HepG2 (cell line): Measurements from ENCODE around the gene RNF6. TPM values are rescaled to one million over a fixed set of nuclear protein-coding genes. Genes with fewer than 3 reads are reported as not detected.

ENCODE experiments used
- ATAC-seq: fragments of 200-7000 bp; cut with Tn5 transposase; 3 replicates; pipeline ENCODE4 v1.9.1; 2020; ENCODE audit warnings: mild to moderate bottlenecking, moderate library complexity
- BruUV-seq: library from RNA; stranded (reverse); fragments of 400-500 nt; replicated peaks from 2 replicates; lab custom pipeline; 2021; lab: Mats Ljungman, UMichigan
- CTCF ChIA-PET: fragments of 300-600 bp; formaldehyde crosslinking; extraction: SDS; loops from one replicate; lab custom pipeline; 2021; ENCODE audit warnings: low total read pairs, inconsistent platforms, low intra/inter-chr PET ratio; lab: Yijun Ruan, JAX
- POLR2A ChIA-PET: fragments of 350-600 bp; sonication (Branson Sonifier 250); formaldehyde crosslinking; loops from one replicate; lab custom pipeline; 2020; ENCODE audit warnings: antibody characterized with exemption, inconsistent platforms; lab: Yijun Ruan, JAX
- DNase-seq: peaks from one replicate; pipeline ENCODE4 v3.0.0-alpha.2; 2015; ENCODE audit warnings: low spot score
- FAIRE-seq: peaks from 3 replicates; lab custom pipeline; 2011; peaks lifted over from hg19 to GRCh38; lab: Jason Lieb, UNC
- H2AFZ ChIP-seq: one replicate; pipeline ENCODE4 v1.6.1; 2011; ENCODE audit warnings: low read length, inconsistent platforms
- H3K27ac ChIP-seq: fragments of 300-600 bp; 3 replicates; pipeline ENCODE4 v1.8.0; 2011; ENCODE audit warnings: mixed run types, mild to moderate bottlenecking, mixed read lengths, low read length, inconsistent platforms; ENCODE audit not compliant: insufficient read depth; ENCODE audit errors: extremely low read length
- H3K27me3 ChIP-seq, 2 experiments: fragments of 200-600 bp in 1 of 2; 2 replicates in 1 of 2; 3 replicates in 1 of 2; pipeline versions ENCODE4 v1.6.0 to v1.8.0; 2011; ENCODE audit warnings: low read length in 2 of 2, mild to moderate bottlenecking in 2 of 2, moderate library complexity in 2 of 2, inconsistent platforms in 1 of 2; ENCODE audit not compliant: insufficient read depth in 2 of 2, control insufficient read depth in 1 of 2
- H3K36me3 ChIP-seq, 2 experiments: fragments of 200-600 bp in 1 of 2; replicated peaks in 1 of 2; 2 replicates in 1 of 2; 3 replicates in 1 of 2; pipeline versions ENCODE4 v1.5.1 to v1.8.0; 2011; ENCODE audit warnings: low read length in 2 of 2, inconsistent platforms in 1 of 2; ENCODE audit not compliant: insufficient read depth in 2 of 2, control insufficient read depth in 1 of 2
- H3K4me1 ChIP-seq: 2 replicates; pipeline ENCODE4 v1.5.1; 2012; ENCODE audit warnings: low read length, inconsistent platforms; ENCODE audit not compliant: insufficient read depth
- H3K4me2 ChIP-seq: 2 replicates; pipeline ENCODE4 v1.6.0; 2011; ENCODE audit warnings: low read depth, low read length, inconsistent platforms
- H3K4me3 ChIP-seq, 3 experiments: fragments of 200-600 bp in 1 of 3; sonication (generic), shearing (Covaris generic) in 1 of 3; replicated peaks in 1 of 3; 2 replicates each; pipeline ENCODE4 v1.5.1; 2011 to 2016; ENCODE audit warnings: low read length in 3 of 3, inconsistent platforms in 2 of 3, low read depth in 2 of 3, mild to moderate bottlenecking in 2 of 3, control low read depth in 1 of 3, mixed read lengths in 1 of 3; ENCODE audit not compliant: insufficient read depth in 1 of 3
- H3K79me2 ChIP-seq: one replicate; pipeline ENCODE4 v1.6.1; 2011; ENCODE audit warnings: low read length, inconsistent platforms; ENCODE audit not compliant: insufficient read depth
- H3K9ac ChIP-seq: 2 replicates; pipeline ENCODE4 v1.6.0; 2011; ENCODE audit warnings: mild to moderate bottlenecking, low read depth, low read length, inconsistent platforms; ENCODE audit not compliant: insufficient read depth
- H3K9me3 ChIP-seq: 2 replicates; pipeline ENCODE4 v1.5.1; 2012; ENCODE audit warnings: mild to moderate bottlenecking, low read length
- H4K20me1 ChIP-seq: 2 replicates; pipeline ENCODE4 v1.6.0; 2011; ENCODE audit warnings: inconsistent platforms, mild to moderate bottlenecking, low read length, moderate library complexity; ENCODE audit not compliant: insufficient read depth
- BCL3 ChIP-seq: sonication (generic); formaldehyde crosslinking; IDR thresholded peaks from 2 replicates; pipeline ENCODE4 v1.5.1; 2020; ENCODE audit warnings: mild to moderate bottlenecking, missing genetic modification reagents, moderate library complexity
- BCL6 ChIP-seq: IDR thresholded peaks from 2 replicates; pipeline ENCODE4 v1.6.1; 2016; ENCODE audit warnings: missing genetic modification reagents, missing compliant biosample characterization
- GMEB1 ChIP-seq: sonication (generic); formaldehyde crosslinking; IDR thresholded peaks from 2 replicates; pipeline ENCODE4 v1.5.1; 2020; ENCODE audit warnings: missing genetic modification reagents, mild to moderate bottlenecking, borderline replicate concordance
- NFKB2 ChIP-seq: sonication (generic); formaldehyde crosslinking; IDR thresholded peaks from 2 replicates; pipeline ENCODE4 v1.4.0; 2020; ENCODE audit warnings: missing genetic modification reagents, borderline replicate concordance
- NKX3-1 ChIP-seq: sonication (generic); formaldehyde crosslinking; IDR thresholded peaks from 2 replicates; pipeline ENCODE4 v1.5.0; 2020; ENCODE audit warnings: missing genetic modification reagents
- NR3C1 ChIP-seq: sonication (generic); formaldehyde crosslinking; IDR thresholded peaks from 2 replicates; pipeline ENCODE4 v1.4.0; 2020; ENCODE audit warnings: missing genetic modification reagents
- SAP130 ChIP-seq: IDR thresholded peaks from 2 replicates; pipeline ENCODE4 v1.6.1; 2016; ENCODE audit warnings: low read depth
- SNAPC5 ChIP-seq: sonication (generic); formaldehyde crosslinking; IDR thresholded peaks from 2 replicates; pipeline ENCODE4 v1.8.1; 2023; ENCODE audit warnings: mild to moderate bottlenecking, missing genetic modification reagents, borderline replicate concordance
- STAT5B ChIP-seq: sonication (generic); formaldehyde crosslinking; IDR thresholded peaks from 2 replicates; pipeline ENCODE4 v1.4.0; 2020; ENCODE audit warnings: missing genetic modification reagents
- ZC3H4 ChIP-seq: sonication (generic); formaldehyde crosslinking; IDR thresholded peaks from 2 replicates; pipeline ENCODE4 v1.4.0; 2020; ENCODE audit warnings: missing genetic modification reagents, borderline replicate concordance
- ZFP41 ChIP-seq: sonication (generic); formaldehyde crosslinking; IDR thresholded peaks from 2 replicates; pipeline ENCODE4 v1.4.0; 2020; ENCODE audit warnings: mild to moderate bottlenecking, missing genetic modification reagents, borderline replicate concordance
- ZNF160 ChIP-seq: sonication (generic); formaldehyde crosslinking; IDR thresholded peaks from 2 replicates; pipeline ENCODE4 v1.8.0; 2022; ENCODE audit warnings: mild to moderate bottlenecking, inconsistent platforms, missing genetic modification reagents
- ZNF747 ChIP-seq: sonication (generic); formaldehyde crosslinking; IDR thresholded peaks from 2 replicates; pipeline ENCODE4 v1.8.1; 2023; ENCODE audit warnings: missing genetic modification reagents, mild to moderate bottlenecking, borderline replicate concordance
- ZNF773 ChIP-seq: sonication (generic); formaldehyde crosslinking; IDR thresholded peaks from 2 replicates; pipeline ENCODE4 v1.4.0; 2020; ENCODE audit warnings: missing genetic modification reagents, borderline replicate concordance
- ZNF780A ChIP-seq: sonication (generic); formaldehyde crosslinking; IDR thresholded peaks from 2 replicates; pipeline ENCODE4 v1.8.0; 2022; ENCODE audit warnings: mild to moderate bottlenecking, missing genetic modification reagents, moderate library complexity
- ZNF816 ChIP-seq: sonication (generic); formaldehyde crosslinking; IDR thresholded peaks from 2 replicates; pipeline ENCODE4 v1.8.0; 2022; ENCODE audit warnings: missing genetic modification reagents, mild to moderate bottlenecking, borderline replicate concordance
- WGBS: methylation state at CpG from one replicate; pipeline ENCODE4 v1.1.6; 2017; ENCODE audit warnings: low lambda C conversion rate; 5-methylcytosine and 5-hydroxymethylcytosine counted together
- in situ Hi-C: cut with HindIII; loops from 2 replicates; pipeline ENCODE4 v1.10.0; 2017; ENCODE audit warnings: low pct_unique_long_range_greater_than_20kb; ENCODE audit not compliant: extremely low pct_ligation_motif_present
- intact Hi-C: fragments of 100-400 bp; cut with micrococcal nuclease; formaldehyde crosslinking; loops from one replicate; pipeline ENCODE4 v1.10.0; 2022; ENCODE audit not compliant: unreplicated experiment
- polyA plus RNA-seq, 8 experiments: library from polyadenylated mRNA; depleted of rRNA in 3 of 8; stranded (reverse) in 7 of 8; unstranded in 1 of 8; fragments of >200 nt; fragmentation: Illumina TruSeq in 4 of 8; extraction: Trizol in 4 of 8; gene quantifications; 2 replicates each; pipeline versions ENCODE4 v1.2.1 to v1.2.3, GENCODE V29; 2011 to 2016; ENCODE audit warnings: low read depth in 4 of 8, missing spikeins in 1 of 8, mixed read lengths in 1 of 8; ENCODE audit not compliant: insufficient read depth in 1 of 8
- total RNA-seq, 5 experiments: library from RNA; depleted of rRNA; stranded (reverse); fragments of >200 nt; fragmentation: Illumina TruSeq; extraction: Trizol; gene quantifications; 2 replicates each; pipeline ENCODE4 v1.2.3, GENCODE V29; 2016; ENCODE audit warnings: low read depth in 1 of 5
- TF ChIP-seq, protein P1 (sequence below): sonication (generic); formaldehyde crosslinking; IDR thresholded peaks from 2 replicates; pipeline ENCODE4 v1.4.0; 2020; ENCODE audit warnings: mild to moderate bottlenecking, missing genetic modification reagents, borderline replicate concordance
- TF ChIP-seq, protein P2 (sequence below): sonication (generic); formaldehyde crosslinking; IDR thresholded peaks from 2 replicates; pipeline ENCODE4 v1.5.0; 2020; ENCODE audit warnings: mild to moderate bottlenecking, missing genetic modification reagents

Gene RNF6
- total and polyA plus RNA-seq, 2 of the 13 experiments (the other 11 are each of a cell fraction or from before 2014, with no cell fraction given), result 14.6 to 36.8 TPM

GRCh38 chr13:26179344-26179743 is 42.8 kb downstream of the RNF6 start (continued):
- no peak for TF ChIP-seq GMEB1 (CRISPR knock-in tag)

DNA sequence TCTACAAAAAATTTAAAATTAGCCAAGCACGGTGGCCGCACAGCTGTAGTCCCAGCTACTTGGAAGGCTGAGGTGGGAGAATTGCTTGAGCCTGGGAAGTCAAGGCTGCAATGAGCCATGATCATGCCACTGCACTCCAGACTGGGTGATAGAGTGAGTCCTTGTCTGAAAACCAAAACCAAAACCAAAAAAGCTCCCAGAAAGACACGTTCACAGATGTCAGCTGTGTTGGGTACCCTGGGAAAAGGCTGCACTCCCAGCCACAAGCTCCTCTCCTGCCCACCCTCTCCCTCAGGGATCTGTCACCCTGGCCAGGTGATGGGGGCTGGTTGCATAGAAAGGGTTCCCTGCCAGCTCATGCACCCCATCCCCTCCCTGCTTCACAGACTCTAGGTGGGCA is 53.3 kb downstream of the RNF6 start:
- Histone ChIP-seq H3K27me3 (no peaks in the 10 kb centered on the region), H3K79me2 (no peaks in the 10 kb centered on the region), H3K27ac (no peak overlapping the region), H3K36me3 (no peaks in the 10 kb centered on the region), H2AFZ (no peak overlapping the region), H3K4me2 (no peak overlapping the region), H3K9me3 (no peaks in the 10 kb centered on the region), H3K9ac (no peak overlapping the region), H3K4me1 (no peaks in the 10 kb centered on the region), H4K20me1 (no peaks in the 10 kb centered on the region), H3K4me3 (no peak overlapping the region)
- intact Hi-C loops, result no loop called here
- BruUV-seq, result no TSS peak
- WGBS, result 65% methylated on average over 3 of the region's 3 CpGs
- DNase-seq, result no peak
- in situ Hi-C loops, result no loop called here
- ChIA-PET CTCF (no interaction called here), POLR2A (no interaction called here)
- no peak for ATAC-seq
- FAIRE-seq, result no peak
- no peak for TF ChIP-seq ZC3H4 (CRISPR knock-in tag)
- no peak for TF ChIP-seq NR3C1 (CRISPR knock-in tag)
- no peak for TF ChIP-seq SNAPC5
- TF ChIP-seq ZNF816 (CRISPR knock-in tag), result no peak
- no peak for TF ChIP-seq ZFP41 (CRISPR knock-in tag)
- TF ChIP-seq NFKB2, result no peak
- TF ChIP-seq, protein P1, sequence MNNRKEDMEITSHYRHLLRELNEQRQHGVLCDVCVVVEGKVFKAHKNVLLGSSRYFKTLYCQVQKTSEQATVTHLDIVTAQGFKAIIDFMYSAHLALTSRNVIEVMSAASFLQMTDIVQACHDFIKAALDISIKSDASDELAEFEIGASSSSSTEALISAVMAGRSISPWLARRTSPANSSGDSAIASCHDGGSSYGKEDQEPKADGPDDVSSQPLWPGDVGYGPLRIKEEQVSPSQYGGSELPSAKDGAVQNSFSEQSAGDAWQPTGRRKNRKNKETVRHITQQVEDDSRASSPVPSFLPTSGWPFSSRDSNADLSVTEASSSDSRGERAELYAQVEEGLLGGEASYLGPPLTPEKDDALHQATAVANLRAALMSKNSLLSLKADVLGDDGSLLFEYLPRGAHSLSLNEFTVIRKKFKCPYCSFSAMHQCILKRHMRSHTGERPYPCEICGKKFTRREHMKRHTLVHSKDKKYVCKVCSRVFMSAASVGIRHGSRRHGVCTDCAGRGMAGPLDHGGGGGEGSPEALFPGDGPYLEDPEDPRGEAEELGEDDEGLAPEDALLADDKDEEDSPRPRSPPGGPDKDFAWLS (CRISPR knock-in tag), result no peak
- no peak for TF ChIP-seq NKX3-1 (CRISPR knock-in tag)
- no peak for TF ChIP-seq BCL3
- no peak for TF ChIP-seq BCL6
- TF ChIP-seq ZNF773 (CRISPR knock-in tag), result no peak
- no peak for TF ChIP-seq SAP130 (CRISPR knock-in tag)
- TF ChIP-seq STAT5B (CRISPR knock-in tag), result no peak
- TF ChIP-seq ZNF780A (CRISPR knock-in tag), result no peak
- TF ChIP-seq ZNF160 (CRISPR knock-in tag), result no peak
- TF ChIP-seq, protein P2, sequence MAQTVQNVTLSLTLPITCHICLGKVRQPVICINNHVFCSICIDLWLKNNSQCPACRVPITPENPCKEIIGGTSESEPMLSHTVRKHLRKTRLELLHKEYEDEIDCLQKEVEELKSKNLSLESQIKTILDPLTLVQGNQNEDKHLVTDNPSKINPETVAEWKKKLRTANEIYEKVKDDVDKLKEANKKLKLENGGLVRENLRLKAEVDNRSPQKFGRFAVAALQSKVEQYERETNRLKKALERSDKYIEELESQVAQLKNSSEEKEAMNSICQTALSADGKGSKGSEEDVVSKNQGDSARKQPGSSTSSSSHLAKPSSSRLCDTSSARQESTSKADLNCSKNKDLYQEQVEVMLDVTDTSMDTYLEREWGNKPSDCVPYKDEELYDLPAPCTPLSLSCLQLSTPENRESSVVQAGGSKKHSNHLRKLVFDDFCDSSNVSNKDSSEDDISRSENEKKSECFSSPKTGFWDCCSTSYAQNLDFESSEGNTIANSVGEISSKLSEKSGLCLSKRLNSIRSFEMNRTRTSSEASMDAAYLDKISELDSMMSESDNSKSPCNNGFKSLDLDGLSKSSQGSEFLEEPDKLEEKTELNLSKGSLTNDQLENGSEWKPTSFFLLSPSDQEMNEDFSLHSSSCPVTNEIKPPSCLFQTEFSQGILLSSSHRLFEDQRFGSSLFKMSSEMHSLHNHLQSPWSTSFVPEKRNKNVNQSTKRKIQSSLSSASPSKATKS (CRISPR knock-in tag), result no peak
- TF ChIP-seq ZNF747, result no peak
